ES-I3 (cell line): ENCODE data around the gene ARHGEF28.

Source experiments
- H3K36me3 ChIP-seq: 2 replicates; pipeline ENCODE4 v1.6.1; 2013; ENCODE audit warnings: mild to moderate bottlenecking, low read length, control low read depth, moderate library complexity; ENCODE audit not compliant: insufficient read depth
- H3K4me1 ChIP-seq: 2 replicates; pipeline ENCODE4 v1.6.1; 2013; ENCODE audit warnings: mild to moderate bottlenecking, control low read depth, low read length; ENCODE audit not compliant: insufficient read depth
- H3K9ac ChIP-seq: 2 replicates; pipeline ENCODE4 v1.6.1; 2013; ENCODE audit warnings: low read depth, mild to moderate bottlenecking, low read length, moderate library complexity
- H3K9me3 ChIP-seq: 2 replicates; pipeline ENCODE4 v1.6.1; 2013; ENCODE audit warnings: mild to moderate bottlenecking, low read length, moderate library complexity; ENCODE audit not compliant: control insufficient read depth, insufficient read depth

ARHGEF28 gene

GRCh38 chr5:73834693-73835092 lies 208.7 kb downstream of the ARHGEF28 start:
- Histone ChIP-seq H3K9ac (no peak overlapping the region), H3K36me3 (no peaks in the 10 kb centered on the region), H3K9me3 (no peaks in the 10 kb centered on the region), H3K4me1 (no peaks in the 10 kb centered on the region)

- H3K9ac ChIP-seq = no peak overlapping the region
- no peaks in the 10 kb centered on the region for H3K4me1 ChIP-seq
- H3K36me3 ChIP-seq = no peaks in the 10 kb centered on the region
- H3K9me3 ChIP-seq = no peaks in the 10 kb centered on the region
These were observed 209.7 kb downstream of the ARHGEF28 start for GRCh38 chr5:73835726-73836125.

- Histone ChIP-seq H3K9ac (no peak overlapping the region), H3K4me1 (no peaks in the 10 kb centered on the region), H3K36me3 (no peaks in the 10 kb centered on the region), H3K9me3 (no peaks in the 10 kb centered on the region)
These were observed 210.6 kb downstream of the ARHGEF28 start for GRCh38 chr5:73836607-73837006.

GRCh38 chr5:73838901-73839300 lies 212.9 kb downstream of the ARHGEF28 start:
- Histone ChIP-seq H3K36me3 (no peaks in the 10 kb centered on the region), H3K4me1 (no peaks in the 10 kb centered on the region), H3K9ac (no peak overlapping the region), H3K9me3 (no peaks in the 10 kb centered on the region)

- Histone ChIP-seq H3K9me3 (no peaks in the 10 kb centered on the region), H3K36me3 (no peaks in the 10 kb centered on the region), H3K9ac (no peak overlapping the region), H3K4me1 (no peaks in the 10 kb centered on the region)
These were observed 215.6 kb downstream of the ARHGEF28 start for GRCh38 chr5:73841641-73842040.

GRCh38 chr5:73844165-73844564 lies 218.2 kb downstream of the ARHGEF28 start:
- no peaks in the 10 kb centered on the region for H3K9me3 ChIP-seq
- no peak overlapping the region for H3K9ac ChIP-seq
- no peaks in the 10 kb centered on the region for H3K4me1 ChIP-seq
- no peaks in the 10 kb centered on the region for H3K36me3 ChIP-seq

GRCh38 chr5:73851471-73852181 lies 225.6 kb downstream of the ARHGEF28 start:
- H3K9me3 ChIP-seq = no peaks in the 10 kb centered on the region
- H3K9ac ChIP-seq = no peak overlapping the region
- H3K36me3 ChIP-seq = no peaks in the 10 kb centered on the region
- H3K4me1 ChIP-seq = peaks cover 24% of the 10 kb centered on the region

- Histone ChIP-seq H3K4me1 (peaks cover 24% of the 10 kb centered on the region), H3K36me3 (no peaks in the 10 kb centered on the region), H3K9ac (no peak overlapping the region), H3K9me3 (no peaks in the 10 kb centered on the region)
These were observed 227.1 kb downstream of the ARHGEF28 start for GRCh38 chr5:73853091-73853490.

GRCh38 chr5:73856997-73857396 lies 231.0 kb downstream of the ARHGEF28 start:
- Histone ChIP-seq H3K4me1 (peaks cover 16% of the 10 kb centered on the region), H3K36me3 (no peaks in the 10 kb centered on the region), H3K9me3 (no peaks in the 10 kb centered on the region), H3K9ac (no peak overlapping the region)

GRCh38 chr5:73857446-73857845 lies 231.4 kb downstream of the ARHGEF28 start:
- no peak overlapping the region for H3K9ac ChIP-seq
- H3K4me1 ChIP-seq = peaks cover 11% of the 10 kb centered on the region
- no peaks in the 10 kb centered on the region for H3K9me3 ChIP-seq
- no peaks in the 10 kb centered on the region for H3K36me3 ChIP-seq

- Histone ChIP-seq H3K9ac (no peak overlapping the region), H3K4me1 (peaks cover 5% of the 10 kb centered on the region), H3K9me3 (no peaks in the 10 kb centered on the region), H3K36me3 (no peaks in the 10 kb centered on the region)
These were observed 232.1 kb downstream of the ARHGEF28 start for GRCh38 chr5:73858054-73858453.

- Histone ChIP-seq H3K36me3 (no peaks in the 10 kb centered on the region), H3K9me3 (no peaks in the 10 kb centered on the region), H3K4me1 (no peaks in the 10 kb centered on the region), H3K9ac (no peak overlapping the region)
These were observed 232.8 kb downstream of the ARHGEF28 start for GRCh38 chr5:73858776-73859175.

- Histone ChIP-seq H3K9me3 (no peaks in the 10 kb centered on the region), H3K9ac (no peak overlapping the region), H3K36me3 (no peaks in the 10 kb centered on the region), H3K4me1 (no peaks in the 10 kb centered on the region)
These were observed 233.7 kb downstream of the ARHGEF28 start for GRCh38 chr5:73859696-73860095.

- Histone ChIP-seq H3K36me3 (no peaks in the 10 kb centered on the region), H3K9ac (no peak overlapping the region), H3K4me1 (no peaks in the 10 kb centered on the region), H3K9me3 (no peaks in the 10 kb centered on the region)
These were observed 235.5 kb downstream of the ARHGEF28 start for GRCh38 chr5:73861313-73861988.

GRCh38 chr5:73862796-73863195 lies 236.8 kb downstream of the ARHGEF28 start:
- H3K4me1 ChIP-seq = no peaks in the 10 kb centered on the region
- no peaks in the 10 kb centered on the region for H3K36me3 ChIP-seq
- no peak overlapping the region for H3K9ac ChIP-seq
- no peaks in the 10 kb centered on the region for H3K9me3 ChIP-seq
